HG03045 (cell line): ENCODE results near the gene XPOT.

ENCODE experiments used
- ATAC-seq: cut with Tn5 transposase; IDR thresholded peaks from one replicate; pipeline ENCODE4 v1.9.1; 2021; ENCODE audit warnings: mild to moderate bottlenecking, moderate library complexity; ENCODE audit not compliant: unreplicated experiment

XPOT gene

DNA sequence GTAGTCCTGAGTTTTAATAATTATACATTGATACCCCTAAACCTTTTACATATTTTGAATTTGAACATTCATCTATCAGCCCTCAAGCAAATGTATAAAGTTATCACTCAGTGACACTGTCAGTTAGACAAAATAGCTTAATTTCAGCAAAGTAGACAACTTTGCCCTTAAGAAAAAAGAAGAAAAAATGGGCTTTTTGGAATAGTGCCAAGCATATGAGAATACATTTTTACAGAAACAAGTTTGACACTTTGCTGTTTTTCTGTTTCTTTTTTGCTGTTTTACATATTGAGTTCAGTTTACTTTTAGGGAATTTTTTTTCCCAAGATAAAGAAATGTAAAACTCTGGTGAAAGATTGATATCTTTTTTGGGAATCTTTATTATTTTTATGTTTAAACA lies 62.0 kb downstream of the XPOT start:
- ATAC-seq = no peak

DNA sequence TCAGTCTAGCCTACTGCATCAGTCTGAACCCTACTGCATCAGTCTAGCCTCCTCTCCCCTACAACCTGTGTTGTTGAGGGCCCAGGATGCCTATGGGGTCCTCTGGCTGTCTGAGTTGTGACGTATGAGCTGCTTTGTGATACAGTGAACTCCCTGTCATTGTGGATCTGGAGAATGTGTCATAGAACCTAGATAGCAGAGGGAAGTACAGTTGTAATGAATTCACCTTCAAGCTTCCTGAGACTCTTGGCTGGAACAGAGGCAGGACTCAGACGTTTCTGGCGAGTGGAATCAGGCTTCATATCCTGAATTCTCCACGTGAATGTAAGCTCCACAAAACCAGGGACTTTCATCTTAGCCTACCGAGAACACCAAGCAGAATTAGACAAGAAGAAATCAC lies 64.8 kb downstream of the XPOT start:
- ATAC-seq = no peak

GRCh38 chr12:64469455-64470142 lies 65.4 kb downstream of the XPOT start:
- ATAC-seq = no peak

DNA sequence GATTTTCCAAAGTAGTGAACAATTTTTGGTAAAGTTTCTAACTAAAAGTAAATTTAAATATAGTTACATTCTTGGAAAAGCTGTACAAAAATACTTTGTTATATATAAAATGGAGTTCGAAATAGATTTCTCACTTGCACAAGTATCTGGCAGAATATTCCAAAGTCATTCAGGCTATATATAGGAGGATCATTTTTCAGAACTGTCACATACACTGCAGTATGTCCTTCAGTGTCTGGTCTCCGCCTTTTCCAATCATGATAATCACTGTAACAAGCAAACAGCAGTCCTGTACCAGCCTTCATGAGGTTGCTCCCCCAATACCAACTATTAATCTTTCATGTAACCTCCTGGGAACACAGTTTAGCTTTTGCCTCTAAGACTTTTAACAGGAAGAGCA lies 66.3 kb downstream of the XPOT start:
- no peak for ATAC-seq

DNA sequence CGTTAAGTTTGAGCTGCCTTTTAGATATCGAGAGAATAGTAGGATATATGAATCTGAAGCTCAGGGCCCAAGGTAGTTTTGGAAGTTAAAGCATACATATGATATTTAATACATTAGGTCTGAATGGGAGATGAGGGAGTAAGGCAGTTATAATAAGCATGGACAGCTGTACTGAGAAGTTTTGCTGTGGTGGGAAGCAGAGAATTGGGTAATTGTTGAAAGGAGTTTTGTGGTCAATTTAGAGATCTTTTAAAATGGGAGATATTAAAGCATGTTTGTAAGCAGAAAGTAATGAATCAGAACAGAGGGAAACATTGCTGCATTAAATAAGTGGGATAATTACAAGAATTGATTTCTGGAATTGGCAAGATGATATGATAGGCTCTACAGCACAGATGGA lies 69.0 kb downstream of the XPOT start:
- ATAC-seq = no peak

- ATAC-seq = no peak
Measured at GRCh38 chr12:64475518-64475917, 71.3 kb downstream of the XPOT start.

DNA sequence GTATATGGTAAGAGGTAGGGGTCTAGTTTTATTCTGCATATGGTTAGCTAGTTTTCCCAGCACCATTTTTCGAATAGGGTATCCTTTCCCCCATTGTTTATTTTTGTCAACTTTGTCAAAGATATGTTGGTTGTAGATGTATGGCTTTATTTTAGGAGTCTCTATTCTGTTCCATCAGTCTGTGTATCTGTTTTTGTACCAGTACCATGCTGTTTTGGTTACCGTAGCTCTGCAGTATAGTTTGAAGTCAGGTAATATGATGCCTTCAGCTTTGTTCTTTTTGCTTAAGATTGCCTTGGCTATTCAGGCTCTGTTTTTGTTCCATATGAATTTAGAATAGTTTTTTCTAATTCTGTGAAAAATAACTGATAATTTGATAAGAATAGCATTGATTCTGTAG lies 72.7 kb downstream of the XPOT start:
- ATAC-seq = no peak

DNA sequence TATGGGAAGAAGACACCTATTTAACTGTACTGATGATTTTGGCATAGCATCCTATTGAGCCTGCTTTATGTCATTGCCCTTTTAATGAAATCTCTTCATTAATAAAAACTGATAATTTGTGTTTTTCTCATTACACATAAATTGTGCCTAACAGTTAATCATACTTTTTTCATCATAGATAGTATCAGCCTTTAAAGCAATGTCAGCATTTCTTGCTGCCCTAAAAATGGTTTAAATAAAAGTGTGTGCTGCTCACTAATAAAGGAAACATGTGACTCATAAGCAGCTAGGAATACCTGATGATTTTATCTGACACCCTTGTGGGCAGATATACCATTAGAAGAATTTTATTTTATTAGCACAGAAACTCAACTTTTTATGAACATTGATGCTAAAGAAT lies 74.5 kb downstream of the XPOT start:
- ATAC-seq = no peak

DNA sequence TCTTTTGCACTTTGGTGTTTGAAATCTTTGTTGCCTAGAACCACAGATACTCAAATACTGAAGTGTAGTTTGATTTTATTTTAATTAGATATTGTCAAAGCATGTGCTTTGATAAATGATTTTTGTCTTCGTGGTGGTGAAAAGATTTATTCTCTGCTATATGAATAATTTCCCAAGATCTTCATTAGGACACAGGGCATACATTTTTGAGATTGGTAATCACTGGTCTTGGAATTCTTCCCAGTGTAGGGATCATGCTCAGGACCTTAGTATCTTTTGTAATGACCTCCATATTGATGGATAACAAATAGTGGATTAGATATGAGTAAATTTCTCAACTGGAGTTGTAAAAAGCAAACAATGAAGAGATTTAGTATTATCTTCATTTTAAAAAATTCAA lies 76.0 kb downstream of the XPOT start:
- no peak for ATAC-seq

GRCh38 chr12:64486657-64487056 lies 82.5 kb downstream of the XPOT start:
- no peak for ATAC-seq

DNA sequence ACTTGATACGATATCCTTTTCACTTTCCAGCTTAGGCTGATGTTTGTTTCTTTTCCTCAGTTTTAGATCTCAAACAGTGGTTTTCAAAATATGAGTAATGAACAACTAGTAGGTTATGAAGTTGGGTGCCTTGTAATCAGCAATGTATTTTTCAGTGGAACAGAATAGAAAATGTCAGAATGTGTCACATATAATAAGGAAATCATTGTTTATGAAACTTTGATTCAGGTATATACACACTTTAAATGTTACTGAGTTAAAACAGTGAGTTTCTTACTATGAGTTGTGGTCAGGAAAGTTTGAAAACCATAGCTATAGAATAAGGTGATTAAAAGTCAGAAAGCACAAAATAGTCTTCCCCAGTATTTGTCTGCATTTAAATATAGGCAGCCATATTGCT lies 87.5 kb downstream of the XPOT start:
- ATAC-seq = no peak

- no peak for ATAC-seq
Measured at GRCh38 chr12:64493513-64493912, 89.3 kb downstream of the XPOT start.

GRCh38 chr12:64494998-64495729 lies 91.0 kb downstream of the XPOT start:
- ATAC-seq = no peak

DNA sequence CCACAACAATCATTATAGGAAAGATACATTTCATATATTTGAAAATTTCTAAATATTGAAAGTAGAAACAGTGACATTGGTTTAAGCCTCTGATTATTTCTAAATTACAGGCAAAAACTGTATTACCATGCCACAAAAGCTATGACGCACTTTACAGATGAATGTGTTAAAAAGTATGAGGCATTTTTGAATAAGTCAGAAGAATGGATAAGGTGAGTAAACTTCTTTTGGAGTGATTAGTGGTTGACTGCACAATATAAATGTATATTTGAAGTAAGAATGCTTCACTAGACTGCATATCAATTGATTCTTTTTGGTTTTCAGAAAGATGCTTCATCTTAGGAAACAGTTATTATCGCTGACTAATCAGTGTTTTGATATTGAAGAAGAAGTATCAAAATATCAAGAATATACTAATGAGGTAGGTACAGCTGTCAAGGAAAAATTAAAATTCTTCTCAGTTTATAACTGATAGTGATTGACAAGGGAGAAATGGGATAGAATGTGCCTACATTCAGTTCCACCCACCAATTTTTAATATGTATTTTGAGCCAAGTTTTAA lies 92.7 kb downstream of the XPOT start:
- ATAC-seq = no peak

- ATAC-seq = no peak
Measured at GRCh38 chr12:64497484-64497883, 93.3 kb downstream of the XPOT start.

- ATAC-seq = no peak
Measured at GRCh38 chr12:64497903-64498302, 93.7 kb downstream of the XPOT start.

GRCh38 chr12:64500394-64500793 lies 96.2 kb downstream of the XPOT start:
- ATAC-seq = no peak
